K562 (cell line): ENCODE measurements around the gene TRERF1. TPM values are rescaled to one million over a fixed set of nuclear protein-coding genes. Genes with fewer than 3 reads are reported as not detected.

ENCODE experiments used
- ATAC-seq: fragments of 200-7000 bp; cut with Tn5 transposase; 3 replicates; pipeline ENCODE4 v1.9.1; 2020; ENCODE audit warnings: moderate library complexity
- BruUV-seq: library from RNA; stranded (reverse); fragments of 400-500 nt; replicated peaks from 2 replicates; lab custom pipeline; 2021; lab: Mats Ljungman, UMichigan
- CTCF ChIA-PET: fragments of 300-600 bp; formaldehyde crosslinking; extraction: SDS; loops from one replicate; lab custom pipeline; 2021; ENCODE audit warnings: low intra/inter-chr PET ratio; lab: Yijun Ruan, JAX
- POLR2A ChIA-PET: fragments of 300-600, 350-650 bp; sonication (Branson Sonifier 250); formaldehyde crosslinking; extraction: SDS; loops from one replicate; lab custom pipeline; 2021; ENCODE audit warnings: antibody characterized with exemption, inconsistent platforms; lab: Yijun Ruan, JAX
- DNase-seq, 4 experiments: peaks; one replicate each; pipeline versions ENCODE4 v3.0.0 to v3.0.0-alpha.2; 2011 to 2018; ENCODE audit warnings: low spot score in 3 of 4, mixed read lengths in 3 of 4; ENCODE audit errors: extremely low read depth in 1 of 4
- FAIRE-seq: peaks from 2 replicates; lab custom pipeline; 2011; peaks lifted over from hg19 to GRCh38; lab: Jason Lieb, UNC
- H2AFZ ChIP-seq: 2 replicates; pipeline ENCODE4 v1.6.0; 2011; ENCODE audit warnings: low read depth, low read length, control low read depth, inconsistent platforms
- H3K27ac ChIP-seq: fragments of 200-600 bp; 3 replicates; pipeline ENCODE4 v1.8.0; 2011; ENCODE audit warnings: low read depth, mild to moderate bottlenecking, control low read depth, inconsistent platforms, low read length, moderate library complexity, mixed read lengths; ENCODE audit errors: extremely low read depth
- H3K27me3 ChIP-seq, 2 experiments: fragments of 300-600 bp in 1 of 2; 2 replicates in 1 of 2; 3 replicates in 1 of 2; pipeline versions ENCODE4 v1.6.0 to v1.8.0; 2011; ENCODE audit warnings: inconsistent platforms in 2 of 2, low read length in 2 of 2, mild to moderate bottlenecking in 1 of 2, mixed read lengths in 1 of 2, moderate library complexity in 1 of 2; ENCODE audit not compliant: control insufficient read depth in 2 of 2, insufficient read depth in 2 of 2
- H3K36me3 ChIP-seq: fragments of 300-600 bp; 3 replicates; pipeline ENCODE4 v1.8.0; 2011; ENCODE audit warnings: mild to moderate bottlenecking, low read length, inconsistent platforms; ENCODE audit not compliant: control insufficient read depth, insufficient read depth
- H3K4me1 ChIP-seq, 2 experiments: fragments of 200-600 bp in 1 of 2; replicated peaks in 1 of 2; 2 replicates in 1 of 2; 3 replicates in 1 of 2; pipeline versions ENCODE4 v1.5.1 to v1.8.0; 2011; ENCODE audit warnings: inconsistent platforms in 2 of 2, low read length in 2 of 2, mild to moderate bottlenecking in 1 of 2, mixed read lengths in 1 of 2, moderate library complexity in 1 of 2; ENCODE audit not compliant: control insufficient read depth in 2 of 2, insufficient read depth in 2 of 2
- H3K4me2 ChIP-seq: 2 replicates; pipeline ENCODE4 v1.6.1; 2011; ENCODE audit warnings: low read length, control low read depth, inconsistent platforms, mixed read lengths; ENCODE audit not compliant: insufficient read depth
- H3K4me3 ChIP-seq: fragments of 200-600 bp; sonication (generic), shearing (Covaris generic); 2 replicates; pipeline ENCODE4 v1.5.1; 2016; ENCODE audit warnings: control low read depth, inconsistent platforms
- H3K79me2 ChIP-seq: fragments of 200-600 bp; 3 replicates; pipeline ENCODE4 v1.8.0; 2011; ENCODE audit warnings: low read length, inconsistent platforms; ENCODE audit not compliant: control insufficient read depth, insufficient read depth
- H3K9ac ChIP-seq, 2 experiments: 2 replicates each; pipeline versions ENCODE4 v1.6.0 to v1.6.1; 2011; ENCODE audit warnings: low read depth in 2 of 2, low read length in 2 of 2, control low read depth in 1 of 2, inconsistent platforms in 1 of 2, mild to moderate bottlenecking in 1 of 2, mixed read lengths in 1 of 2; ENCODE audit not compliant: insufficient read depth in 1 of 2
- H3K9me1 ChIP-seq: one replicate; pipeline ENCODE4 v1.6.0; 2011; ENCODE audit warnings: inconsistent platforms, mild to moderate bottlenecking, low read length, moderate library complexity; ENCODE audit not compliant: control insufficient read depth, insufficient read depth
- H3K9me3 ChIP-seq: replicated peaks from 2 replicates; pipeline ENCODE4 v1.5.1; 2011; ENCODE audit warnings: low read depth, low read length, inconsistent platforms; ENCODE audit not compliant: control insufficient read depth, insufficient read depth
- H4K20me1 ChIP-seq: replicated peaks from 2 replicates; pipeline ENCODE4 v1.6.1; 2011; ENCODE audit warnings: low read length, inconsistent platforms, mixed read lengths; ENCODE audit not compliant: control insufficient read depth, insufficient read depth
- BRD4 ChIP-seq: fragments of 200-600 bp; sonication (generic); IDR thresholded peaks from 2 replicates; pipeline ENCODE4 v1.6.1; 2017; ENCODE audit warnings: inconsistent platforms
- DLX4 ChIP-seq: fragments of 250-450 bp; sonication (Bioruptor Pico); IDR thresholded peaks from 2 replicates; pipeline ENCODE4 v1.6.1; 2021; ENCODE audit warnings: mild to moderate bottlenecking
- GTF2A2 ChIP-seq: IDR thresholded peaks from 2 replicates; pipeline ENCODE4 v1.6.1; 2016; ENCODE audit warnings: mild to moderate bottlenecking, missing genetic modification characterization, missing compliant biosample characterization
- LEF1 ChIP-seq: fragments of 450-650 bp; IDR thresholded peaks from 2 replicates; pipeline ENCODE4 v1.6.1; 2016; ENCODE audit warnings: mild to moderate bottlenecking
- MNT ChIP-seq, 2 experiments: fragments of 450-650 bp; conservative IDR thresholded peaks; 2 replicates each; pipeline ENCODE4 v1.6.1; 2017; ENCODE audit warnings: mild to moderate bottlenecking in 2 of 2, moderate library complexity in 2 of 2
- MXI1 ChIP-seq: IDR thresholded peaks from 2 replicates; pipeline ENCODE4 v1.6.1; 2011; ENCODE audit warnings: low read depth, mild to moderate bottlenecking, improper control_type of control experiment, low read length
- NCOA1 ChIP-seq: fragments of 450-650 bp; IDR thresholded peaks from 2 replicates; pipeline ENCODE4 v1.6.1; 2016; ENCODE audit warnings: low read depth
- POLR2B ChIP-seq: fragments of 450-650 bp; IDR thresholded peaks from 2 replicates; pipeline ENCODE4 v1.6.1; 2018; ENCODE audit warnings: low read depth; ENCODE audit not compliant: partially characterized antibody
- SLC30A9 ChIP-seq: fragments of 250-450 bp; sonication (Bioruptor Pico); IDR thresholded peaks from 2 replicates; pipeline ENCODE4 v1.8.0; 2022; ENCODE audit warnings: mild to moderate bottlenecking, moderate library complexity
- THRB ChIP-seq: fragments of 450-650 bp; formaldehyde crosslinking; conservative IDR thresholded peaks from 2 replicates; pipeline ENCODE4 v1.4.0; 2022; ENCODE audit warnings: mild to moderate bottlenecking, missing genetic modification characterization
- ZNF780A ChIP-seq: fragments of 250-450 bp; sonication (Bioruptor Pico); IDR thresholded peaks from 2 replicates; pipeline ENCODE4 v1.5.0; 2021; ENCODE audit warnings: mild to moderate bottlenecking
- WGBS: fragments of 100-300 bp; shearing (Covaris generic); methylation state at CpG from one replicate; pipeline ENCODE4 v1.1.6; 2016; ENCODE audit warnings: low coverage, mixed read lengths; ENCODE audit not compliant: insufficient coverage; ENCODE audit errors: missing lambda C conversion rate; 5-methylcytosine and 5-hydroxymethylcytosine counted together
- in situ Hi-C: fragments of 300-500 bp; cut with MboI; formaldehyde crosslinking; loops from 4 replicates; pipeline ENCODE4 v1.15.0; 2018; ENCODE audit warnings: inconsistent platforms, mixed read lengths
- intact Hi-C: fragments of 100-400 bp; cut with micrococcal nuclease; formaldehyde crosslinking; loops from 2 replicates; pipeline ENCODE4 v1.14.2; 2022
- polyA plus RNA-seq, 8 experiments: library from polyadenylated mRNA; depleted of rRNA in 4 of 8; stranded (reverse) in 5 of 8; unstranded in 3 of 8; fragments of >200 nt; fragmentation: Nextera tagmentation in 2 of 8; fragmentation: Illumina TruSeq in 1 of 8; extraction: Ambion mirVana in 2 of 8; extraction: Trizol in 1 of 8; gene quantifications; 2 replicates each; pipeline versions ENCODE4 v1.2.1 to v1.2.3, GENCODE V29; 2011 to 2014; ENCODE audit warnings: inconsistent platforms in 1 of 8, missing spikeins in 1 of 8
- total RNA-seq, 7 experiments: library from RNA; depleted of rRNA in 6 of 7; stranded (reverse); fragments of >200 nt in 6 of 7; fragmentation: Illumina TruSeq in 2 of 7; extraction: Trizol in 2 of 7; gene quantifications; 2 replicates each; pipeline versions ENCODE4 v1.2.1 to v1.2.3, GENCODE V29; 2011 to 2021; ENCODE audit warnings: low replicate concordance in 1 of 7
- TF ChIP-seq, protein P1 (sequence below): sonication (generic); formaldehyde crosslinking; IDR thresholded peaks from 2 replicates; pipeline ENCODE4 v1.9.0; 2022; ENCODE audit warnings: mild to moderate bottlenecking, missing genetic modification reagents
- TF ChIP-seq, protein P2 (sequence below): sonication (generic); IDR thresholded peaks from 2 replicates; pipeline ENCODE4 v1.6.1; 2016

TRERF1 gene
- total and polyA plus RNA-seq, 9 of the 15 experiments (the other 6 are each of a cell fraction or from before 2014, with no cell fraction given), result 0.04 to 0.20 (median 0.07) TPM; not detected in 3

DNA sequence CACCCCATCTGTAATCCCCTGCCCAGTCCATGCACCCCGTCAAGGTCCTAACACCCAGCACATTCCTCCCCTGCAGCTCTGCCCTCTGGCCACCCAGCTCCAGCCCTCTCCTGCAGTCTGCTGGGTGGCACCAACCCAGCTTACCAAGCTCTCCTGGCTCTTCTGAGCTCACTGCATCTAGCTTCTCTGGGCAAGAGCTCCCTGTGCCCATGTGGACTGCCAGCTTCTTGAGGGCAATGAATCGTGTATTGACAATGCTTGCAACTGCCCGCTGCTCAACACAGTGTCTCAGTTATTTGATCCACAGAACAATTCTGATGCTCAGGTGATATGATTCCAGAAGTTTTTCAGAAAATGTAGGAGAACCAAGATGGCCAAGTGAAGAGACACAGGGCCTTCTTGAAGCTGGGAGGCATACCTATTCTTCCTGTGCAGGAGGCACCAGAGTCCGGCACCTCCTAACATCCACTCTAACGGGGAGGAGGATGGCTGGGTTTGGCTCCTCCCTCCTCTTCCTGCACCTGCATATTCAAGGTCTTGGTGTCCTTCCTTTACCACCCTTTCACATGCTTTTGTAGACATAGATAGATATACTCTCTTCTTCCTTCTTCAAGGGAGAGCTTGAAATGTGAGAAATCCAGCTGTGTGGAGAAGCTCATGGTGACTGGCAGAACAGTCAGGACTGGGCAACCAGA is 85.6 kb downstream of the TRERF1 start:
- intact Hi-C loops, result no loop called here
- H3K4me3 ChIP-seq, result no peak overlapping the region
- TF ChIP-seq GTF2A2 (no peak), ZNF780A (CRISPR knock-in tag) (no peak), SLC30A9 (CRISPR knock-in tag) (no peak), THRB (CRISPR knock-in tag) (no peak), LEF1 (no peak), MXI1 (no peak), NCOA1 (no peak), DLX4 (CRISPR knock-in tag) (no peak), MNT (conservative IDR thresholded peaks at IDR 0.05) (no peak), BRD4 (no peak), POLR2B (no peak)
- TF ChIP-seq, protein P1, sequence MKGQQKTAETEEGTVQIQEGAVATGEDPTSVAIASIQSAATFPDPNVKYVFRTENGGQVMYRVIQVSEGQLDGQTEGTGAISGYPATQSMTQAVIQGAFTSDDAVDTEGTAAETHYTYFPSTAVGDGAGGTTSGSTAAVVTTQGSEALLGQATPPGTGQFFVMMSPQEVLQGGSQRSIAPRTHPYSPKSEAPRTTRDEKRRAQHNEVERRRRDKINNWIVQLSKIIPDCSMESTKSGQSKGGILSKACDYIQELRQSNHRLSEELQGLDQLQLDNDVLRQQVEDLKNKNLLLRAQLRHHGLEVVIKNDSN (CRISPR knock-in tag), result no peak
- TF ChIP-seq, protein P2, sequence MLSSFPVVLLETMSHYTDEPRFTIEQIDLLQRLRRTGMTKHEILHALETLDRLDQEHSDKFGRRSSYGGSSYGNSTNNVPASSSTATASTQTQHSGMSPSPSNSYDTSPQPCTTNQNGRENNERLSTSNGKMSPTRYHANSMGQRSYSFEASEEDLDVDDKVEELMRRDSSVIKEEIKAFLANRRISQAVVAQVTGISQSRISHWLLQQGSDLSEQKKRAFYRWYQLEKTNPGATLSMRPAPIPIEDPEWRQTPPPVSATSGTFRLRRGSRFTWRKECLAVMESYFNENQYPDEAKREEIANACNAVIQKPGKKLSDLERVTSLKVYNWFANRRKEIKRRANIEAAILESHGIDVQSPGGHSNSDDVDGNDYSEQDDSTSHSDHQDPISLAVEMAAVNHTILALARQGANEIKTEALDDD, result no peak
- TF ChIP-seq, all 486 proteins: peak for 0
- CTCF ChIA-PET, result no interaction called here
- no peak for ATAC-seq
- Histone ChIP-seq H3K9me3 (no peaks in the 10 kb centered on the region), H3K36me3 (no peaks in the 10 kb centered on the region), H3K79me2 (no peaks in the 10 kb centered on the region), H2AFZ (no peak overlapping the region), H3K9me1 (no peaks in the 10 kb centered on the region), H3K9ac (no peak overlapping the region), H3K4me1 (peaks cover 0 to 4% of the 10 kb centered on the region in 2 experiments; a peak in 1 of 5 replicates), H4K20me1 (no peaks in the 10 kb centered on the region; the same call in 1 of the 2 replicates), H3K27me3 (peaks cover 26 to 55% of the 10 kb centered on the region in 2 experiments), H3K4me2 (no peak overlapping the region), H3K27ac (no peak overlapping the region)
- POLR2A ChIA-PET, result interaction anchor here (1.0 kb wide), 1 partner anchor 12 kb away, joined by 3 read pairs; no protein-coding TSS in a partner anchor
- FAIRE-seq, result no peak
- 9% methylated on average over 5 of the region's 5 CpGs for WGBS
- no TSS peak for BruUV-seq
- in situ Hi-C loops, result no loop called here
- DNase-seq, result no peak
